HL-60 (cell line): ENCODE measurements around the gene DNMT1.

Experiments used
- GABPA ChIP-seq: IDR thresholded peaks from 2 replicates; pipeline ENCODE4 v1.6.1; 2012; ENCODE audit warnings: low read depth
- POLR2AphosphoS5 ChIP-seq: IDR thresholded peaks from 2 replicates; pipeline ENCODE4 v1.6.1; 2012; ENCODE audit warnings: low read depth

GRCh38 chr19:10133596-10133995, 61.2 kb downstream of the DNMT1 start:
- TF ChIP-seq POLR2AphosphoS5 (no peak), GABPA (no peak)
